Adrenal gland (tissue), 12 donors: Measurements from ENCODE around the gene KCNK3. TPM values are rescaled to one million over a fixed set of nuclear protein-coding genes. Genes with fewer than 3 reads are reported as not detected.

Experiments
- DNase-seq, 7 donors: peaks; one replicate each; pipeline ENCODE4 v3.0.0-alpha.2; 2019 to 2020
- H3K27ac ChIP-seq, 5 donors: fragments of 200-600 bp; sonication (generic) in 4 of 5; 1 replicate in 3 of 5; 2 replicates in 2 of 5; pipeline versions ENCODE4 v1.5.1 to v1.8.0; 2016 to 2020; ENCODE audit warnings: mild to moderate bottlenecking in 1 of 5
- H3K27me3 ChIP-seq: fragments of 200-600 bp; 2 replicates; pipeline ENCODE4 v1.8.0; 2021
- H3K36me3 ChIP-seq, 2 donors: fragments of 200-600 bp; replicated peaks in 1 of 2; 1 replicate in 1 of 2; 2 replicates in 1 of 2; pipeline versions ENCODE4 v1.5.1 to v1.8.0; 2018 to 2022
- H3K4me1 ChIP-seq, 2 donors: fragments of 200-600 bp; replicated peaks in 1 of 2; 1 replicate in 1 of 2; 2 replicates in 1 of 2; pipeline versions ENCODE4 v1.5.1 to v1.8.0; 2018 to 2021
- H3K4me3 ChIP-seq, 4 donors: fragments of 200-600 bp; sonication (generic) in 3 of 4; one replicate each; pipeline ENCODE4 v1.5.1; 2016 to 2018
- H3K9me3 ChIP-seq, 3 donors: fragments of 200-600 bp; sonication (generic) in 1 of 3; replicated peaks in 1 of 3; 1 replicate in 2 of 3; 2 replicates in 1 of 3; pipeline versions ENCODE4 v1.5.1 to v1.8.0; 2016 to 2021
- CTCF ChIP-seq, 6 experiments: fragments of 450-650 bp in 4 of 6; fragments of 200-600 bp in 2 of 6; sonication (generic) in 1 of 6; IDR thresholded peaks; 1 replicate in 5 of 6; 2 replicates in 1 of 6; pipeline versions ENCODE4 v1.5.1 to v1.8.0; 2016 to 2021; ENCODE audit warnings: antibody characterized with exemption in 6 of 6, mild to moderate bottlenecking in 2 of 6, moderate library complexity in 1 of 6
- POLR2A ChIP-seq, 2 donors: fragments of 450-650 bp; IDR thresholded peaks; one replicate each; pipeline ENCODE4 v1.6.1; 2017; ENCODE audit warnings: antibody characterized with exemption in 2 of 2, mild to moderate bottlenecking in 2 of 2, moderate library complexity in 1 of 2
- WGBS, 4 donors: extraction: QIAGEN DNeasy Blood & Tissue Kit in 2 of 4; methylation state at CpG; one replicate each; pipeline versions ENCODE4 v1.1.5 to v1.1.7; 2013 to 2017; 5-methylcytosine and 5-hydroxymethylcytosine counted together
- intact Hi-C, 2 donors: fragments of 100-400 bp; cut with DNase I; formaldehyde crosslinking; loops; one replicate each; pipeline versions ENCODE4 v1.14.1 to v1.15.0; 2022 to 2023
- polyA plus RNA-seq, 3 donors: library from polyadenylated mRNA; stranded (reverse); fragments of 200-250 nt in 2 of 3; fragments of 350-450 nt in 1 of 3; fragmentation: Illumina TruSeq in 1 of 3; extraction: RNeasy Lipid Tissue Mini Kit (QIAGEN cat#74804) in 1 of 3; gene quantifications; one replicate each; pipeline ENCODE4 v1.2.3, GENCODE V29; 2013 to 2014
- small RNA-seq, 2 donors: library from RNA; depleted of rRNA; stranded (forward); fragments of <200 nt; gene quantifications; one replicate each; pipeline ENCODE3, GENCODE V24; 2016
- total RNA-seq, 9 donors: library from RNA; depleted of rRNA in 4 of 9; stranded (reverse); fragments of >200 nt in 4 of 9; fragments of 120-200 nt in 1 of 9; fragmentation: NEBNext Ultra II Directional in 1 of 9; extraction: Animal tissue kit (Norgen Biotek cat#: 25700) in 1 of 9; gene quantifications; one replicate each; pipeline versions ENCODE4 v1.1.0 to v1.2.4, GENCODE V29; 2013 to 2023
- donor health status: healthy with polysubstance abuse.
- donor health status: Bipolar disorder and iron deficiency.
- donor health status: DM: yes; HTN: yes; CAD: no.
- donor health status: DM: no; HTN: no; CAD: no.
- donor health status: DM: no; HTN: no; CAD: no.
- donor health status: DM: yes; HTN: yes; CAD: no.

KCNK3 gene
- total and polyA plus RNA-seq, 12 donors, result 69.6 to 595 (median 382) TPM

- peaks cover 0 to 71% of the 10 kb centered on the region in 2 donors for H3K36me3 ChIP-seq
- TF ChIP-seq CTCF (IDR thresholded peaks at IDR 0.05), result no peak
- no peak for TF ChIP-seq POLR2A (IDR thresholded peaks at IDR 0.05)
Observed at GRCh38 chr2:26778507-26778906, 86.0 kb downstream of the KCNK3 start.

GRCh38 chr2:26780203-26780760, 87.8 kb downstream of the KCNK3 start:
- no peak overlapping the region for H3K4me3 ChIP-seq
- no peaks in the 10 kb centered on the region for H3K27me3 ChIP-seq
- no peaks in the 10 kb centered on the region for H3K9me3 ChIP-seq
- peak in 1 of 7 donors; percentile 12 for DNase-seq
- intact Hi-C loops, result no loop called here
- WGBS, 4 donors, result 85 to 100% (median 88%) methylated on average over 4 of the region's 4 CpGs
- peaks cover 0 to 55% of the 10 kb centered on the region in 2 donors for H3K36me3 ChIP-seq
- peaks cover 0 to 4% of the 10 kb centered on the region in 2 donors for H3K4me1 ChIP-seq
- no peak overlapping the region for H3K27ac ChIP-seq
- TF ChIP-seq POLR2A (IDR thresholded peaks at IDR 0.05), result no peak
- TF ChIP-seq CTCF (IDR thresholded peaks at IDR 0.05), result no peak

More at GRCh38 chr2:26778507-26778906, 86.0 kb downstream of the KCNK3 start:
- Histone ChIP-seq H3K4me1 (peaks cover 0 to under 1% of the 10 kb centered on the region in 2 donors), H3K4me3 (no peak overlapping the region), H3K27me3 (no peaks in the 10 kb centered on the region), H3K27ac (peak overlapping the region in 2 of 5 donors; percentile 17), H3K9me3 (no peaks in the 10 kb centered on the region)
- intact Hi-C loops, result no loop called here
- DNase-seq, result peak in 1 of 7 donors; percentile 10
- 41 to 68% (median 66%) methylated on average over 1 to 3 of the region's 3 CpGs for WGBS, 4 donors

Small RNA genes within 50 kb of the gene (small RNA-seq; reads per million reads assigned to genes)
- gene AC015977.1, result 0 reads per million in 2 donors

Other genes starting within 250 kb of the KCNK3 start
- 1 to 10 TPM in 5 of 9 donors, under 1 TPM in 4; 0.18 to 2.0 (median 1.1) TPM for gene OTOF, start 214.6 kb upstream of the KCNK3 start, total RNA-seq
- gene OTOF, start 214.6 kb upstream of the KCNK3 start, polyA plus RNA-seq, result 1 to 10 TPM in 2 of 3 donors, under 1 TPM in 1; 0.33 to 1.6 (median 1.1) TPM
- gene CIB4, start 51.4 kb upstream of the KCNK3 start, total RNA-seq, result 1 to 10 TPM in 7 of 9 donors, not detected in 2; 2.2 to 6.9 (median 3.5) TPM
- 10 to 100 TPM in 1 of 3 donors, 1 to 10 TPM in 2; 3.3 to 10.1 (median 5.3) TPM for gene CIB4, start 51.4 kb upstream of the KCNK3 start, polyA plus RNA-seq
- 10 to 100 TPM; 27.5 to 92.4 (median 67.0) TPM for gene SLC35F6, start 71.6 kb downstream of the KCNK3 start, total RNA-seq
- gene SLC35F6, start 71.6 kb downstream of the KCNK3 start, polyA plus RNA-seq, result 10 to 100 TPM; 20.0 to 49.8 (median 23.7) TPM
- 1 to 10 TPM in 2 of 9 donors, under 1 TPM in 3, not detected in 4; 0.49 to 4.5 (median 0.97) TPM for gene CENPA, start 93.3 kb downstream of the KCNK3 start, total RNA-seq
- gene CENPA, start 93.3 kb downstream of the KCNK3 start, polyA plus RNA-seq, result 1 to 10 TPM in 1 of 3 donors, under 1 TPM in 2; 0.20 to 1.1 (median 0.56) TPM
- 1 to 10 TPM in 2 of 9 donors, under 1 TPM in 3, not detected in 4; 0.34 to 1.6 (median 0.64) TPM for gene DPYSL5, start 155.4 kb downstream of the KCNK3 start, total RNA-seq
- 1 to 10 TPM in 2 of 3 donors, under 1 TPM in 1; 0.37 to 1.6 (median 1.0) TPM for gene DPYSL5, start 155.4 kb downstream of the KCNK3 start, polyA plus RNA-seq